ENCODE measurements around the gene GPSM3. TPM values are rescaled to one million over a fixed set of nuclear protein-coding genes. Genes with fewer than 3 reads are reported as not detected.
A peak's percentile ranks its signal among the peaks of the same experiment; 100 is the strongest.

The GPSM3 gene
- total RNA-seq, 1 experiment from 2014 or later = 11.8 TPM

DNA sequence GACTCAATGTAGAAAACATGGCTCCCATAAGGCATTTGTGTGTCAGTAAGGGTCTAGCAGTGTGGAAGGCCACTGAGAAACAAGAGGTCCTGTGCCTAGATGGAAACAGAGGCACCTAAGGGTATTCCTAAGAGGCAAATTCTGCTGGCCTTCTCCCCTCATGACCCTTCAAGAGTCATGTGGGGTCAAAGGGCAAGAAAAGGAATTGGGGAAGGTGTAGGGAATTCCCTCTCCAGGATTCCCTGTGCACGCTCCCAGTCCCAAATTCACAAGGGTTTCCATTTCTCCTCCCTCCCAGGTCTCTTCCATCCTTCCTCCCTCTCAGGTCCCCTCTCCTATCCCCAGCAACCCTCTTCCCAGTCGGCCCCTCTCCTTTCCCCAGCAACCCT is 17.1 kb downstream of the GPSM3 start:
- H2BK20ac ChIP-seq (ENCODE audit: low read depth, low read length, poor library complexity, severe bottlenecking) = no peak overlapping the region
- no peak overlapping the region for H2AFZ ChIP-seq (ENCODE audit: low read length)

More for the DNA sequence above, 17.1 kb downstream of the GPSM3 start:
- Mint-ChIP-seq H3K4me3 (peak overlapping the region; percentile 83 to 86), H3K36me3 (ENCODE audit: insufficient read depth in 1 of 3, low read depth in 3 of 3) (peaks cover 23 to 34% (median 33%) of the 10 kb centered on the region in 3 experiments; a peak in 6 of 7 replicates), H3K27ac (peak overlapping the region in 2 of 3 experiments; percentile 80 to 96; a peak in 3 of 7 replicates), H3K9me3 (no peaks in the 10 kb centered on the region; a peak in 1 of 5 replicates), H3K27me3 (ENCODE audit: low read depth) (no peaks in the 10 kb centered on the region; the same call in 1 of the 2 replicates), H3K4me1 (peaks cover 38 to 47% of the 10 kb centered on the region in 2 experiments)
- no peak overlapping the region for H2BK120ac ChIP-seq (ENCODE audit: low read depth, low read length, poor library complexity, severe bottlenecking)
- peaks cover 22% of the 10 kb centered on the region for H3K23me2 ChIP-seq (ENCODE audit: insufficient read length, low read depth, low read length, poor library complexity, severe bottlenecking)
- H3K4me1 ChIP-seq (ENCODE audit: insufficient read depth, low read length) = peaks cover 7% of the 10 kb centered on the region
- WGBS (ENCODE audit: extremely low coverage, insufficient read length, low lambda C conversion rate) = no CpG with 5 or more reads among the region's 2 CpGs
- no peak overlapping the region for H2BK12ac ChIP-seq (ENCODE audit: insufficient read length, low read depth, low read length)
- H3K4ac ChIP-seq (ENCODE audit: low read depth, low read length) = no peak overlapping the region
- H3K9me3 ChIP-seq (ENCODE audit: control insufficient read depth, low read depth, low read length) = no peaks in the 10 kb centered on the region
- H3K18ac ChIP-seq (ENCODE audit: insufficient read length, low read depth, low read length) = no peak overlapping the region
- no peak overlapping the region for H2BK5ac ChIP-seq (ENCODE audit: insufficient read length, low read length)
- H3K23ac ChIP-seq (ENCODE audit: insufficient read length, low read depth, low read length) = no peak overlapping the region
- H3K56ac ChIP-seq (ENCODE audit: insufficient read length, low read depth, low read length) = no peak overlapping the region
- no peak overlapping the region for H3T11ph ChIP-seq (ENCODE audit: low read length)
- H2BK15ac ChIP-seq (ENCODE audit: low read depth, low read length) = no peak overlapping the region
- H3K27ac ChIP-seq (ENCODE audit: insufficient read length, low read depth, low read length) = no peak overlapping the region
- no peak overlapping the region for H2AK5ac ChIP-seq (ENCODE audit: insufficient read length, low read length)
- no peaks in the 10 kb centered on the region for H3K79me1 ChIP-seq (ENCODE audit: insufficient read depth, low read depth, low read length, poor library complexity, severe bottlenecking)
- TF ChIP-seq, protein P1, sequence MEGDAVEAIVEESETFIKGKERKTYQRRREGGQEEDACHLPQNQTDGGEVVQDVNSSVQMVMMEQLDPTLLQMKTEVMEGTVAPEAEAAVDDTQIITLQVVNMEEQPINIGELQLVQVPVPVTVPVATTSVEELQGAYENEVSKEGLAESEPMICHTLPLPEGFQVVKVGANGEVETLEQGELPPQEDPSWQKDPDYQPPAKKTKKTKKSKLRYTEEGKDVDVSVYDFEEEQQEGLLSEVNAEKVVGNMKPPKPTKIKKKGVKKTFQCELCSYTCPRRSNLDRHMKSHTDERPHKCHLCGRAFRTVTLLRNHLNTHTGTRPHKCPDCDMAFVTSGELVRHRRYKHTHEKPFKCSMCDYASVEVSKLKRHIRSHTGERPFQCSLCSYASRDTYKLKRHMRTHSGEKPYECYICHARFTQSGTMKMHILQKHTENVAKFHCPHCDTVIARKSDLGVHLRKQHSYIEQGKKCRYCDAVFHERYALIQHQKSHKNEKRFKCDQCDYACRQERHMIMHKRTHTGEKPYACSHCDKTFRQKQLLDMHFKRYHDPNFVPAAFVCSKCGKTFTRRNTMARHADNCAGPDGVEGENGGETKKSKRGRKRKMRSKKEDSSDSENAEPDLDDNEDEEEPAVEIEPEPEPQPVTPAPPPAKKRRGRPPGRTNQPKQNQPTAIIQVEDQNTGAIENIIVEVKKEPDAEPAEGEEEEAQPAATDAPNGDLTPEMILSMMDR (conservative IDR thresholded peaks at IDR 0.05) = no peak
- peaks cover 18% of the 10 kb centered on the region; the same call in 1 of the 2 replicates for H3K79me2 ChIP-seq (ENCODE audit: insufficient read depth, low read length)
- H3K27me3 ChIP-seq (ENCODE audit: insufficient read depth, low read length) = no peaks in the 10 kb centered on the region
- H4K91ac ChIP-seq (ENCODE audit: insufficient read length, low read depth, low read length) = no peak overlapping the region
- peak overlapping the region; percentile 83 for H3K4me2 ChIP-seq (ENCODE audit: insufficient read depth, insufficient read length, low read length)
- DNase-seq = no peak
- H3K9ac ChIP-seq (ENCODE audit: extremely low read depth, insufficient read length, low read length) = peak overlapping the region; percentile 72
- no peaks in the 10 kb centered on the region for H4K20me1 ChIP-seq (ENCODE audit: control insufficient read depth, insufficient read depth, insufficient read length)
- no peak overlapping the region for H4K8ac ChIP-seq (replicated peaks; ENCODE audit: insufficient read length, low read depth, low read length)
- no peak overlapping the region for H3K14ac ChIP-seq (ENCODE audit: insufficient read depth, low read length)
- no peak overlapping the region for H4K5ac ChIP-seq (ENCODE audit: insufficient read length, low read depth, low read length)

Measured in H9 (cell line).